Stimulated activated CD4-positive, alpha-beta T cell treated with anti-CD3 and anti-CD28 coated beads, Interleukin-1b, Interleukin-23, amount 100 ng/mL, for 1 hour (primary cell): Measurements from ENCODE around the gene KLHL29.

Experiments used
- DNase-seq, 2 donors: peaks; one replicate each; pipeline ENCODE4 v3.0.0-alpha.2; 2020; ENCODE audit warnings: low read depth in 2 of 2

The KLHL29 gene

GRCh38 chr2:23449413-23449812, 64.4 kb downstream of the KLHL29 start:
- no peak for DNase-seq

GRCh38 chr2:23449831-23450331, 64.9 kb downstream of the KLHL29 start:
- no peak for DNase-seq

- no peak for DNase-seq
Observed at GRCh38 chr2:23452372-23452771, 67.4 kb downstream of the KLHL29 start.

- no peak for DNase-seq
Observed at GRCh38 chr2:23452853-23453420, 68.0 kb downstream of the KLHL29 start.

DNA sequence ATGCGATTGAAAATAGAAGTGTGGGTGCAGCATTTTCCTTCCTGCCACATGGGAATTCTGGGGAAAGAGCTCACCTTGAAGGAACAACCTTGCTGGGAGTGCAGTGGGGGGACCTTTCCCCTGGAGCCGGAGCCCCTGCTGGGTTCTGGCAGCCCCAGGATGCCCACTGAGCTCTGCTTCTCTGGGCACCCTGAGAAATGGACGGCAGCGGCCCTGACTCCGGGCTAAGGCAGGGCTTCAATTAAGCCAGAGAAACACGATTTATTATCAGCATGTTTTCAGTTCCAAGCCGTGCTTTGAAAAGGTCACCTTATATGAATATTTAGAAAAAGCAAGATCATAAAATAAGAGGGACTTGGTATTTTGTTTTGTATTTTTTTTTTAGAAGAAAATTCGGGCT, 68.5 kb downstream of the KLHL29 start:
- DNase-seq = no peak

DNA sequence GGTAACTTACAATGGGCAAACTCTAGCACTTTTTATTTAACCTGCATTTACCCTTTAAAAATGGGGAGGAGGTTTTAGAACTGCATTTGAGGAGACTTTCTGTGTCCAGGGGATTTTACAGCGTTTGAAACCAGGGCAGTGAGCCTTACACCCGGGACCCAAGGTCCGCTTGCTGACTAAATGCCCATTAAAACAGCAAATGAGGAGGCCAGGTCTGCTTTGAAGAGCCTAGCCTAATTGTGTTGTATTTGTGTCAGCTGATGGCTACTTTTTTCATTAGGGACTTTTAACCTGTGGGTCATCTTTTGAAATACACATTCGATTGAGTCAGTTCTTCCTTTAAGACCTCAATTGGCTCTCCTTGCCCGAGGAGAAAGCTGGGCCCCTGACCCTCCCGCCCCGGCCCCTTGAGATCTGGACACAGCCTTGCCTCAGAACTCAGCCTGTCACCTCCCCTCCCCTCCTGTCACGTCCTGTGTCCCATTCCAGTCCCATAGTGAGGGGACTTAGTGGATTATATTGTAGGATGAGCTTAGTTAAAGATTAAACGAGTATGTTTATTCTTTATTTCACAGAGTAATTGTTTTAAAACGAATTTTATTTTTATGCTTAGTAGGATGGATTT, 69.0 kb downstream of the KLHL29 start:
- DNase-seq = no peak

GRCh38 chr2:23454501-23455120, 69.6 kb downstream of the KLHL29 start:
- no peak for DNase-seq

GRCh38 chr2:23456396-23456795, 71.4 kb downstream of the KLHL29 start:
- no peak for DNase-seq

GRCh38 chr2:23456881-23457760, 72.1 kb downstream of the KLHL29 start:
- no peak for DNase-seq

DNA sequence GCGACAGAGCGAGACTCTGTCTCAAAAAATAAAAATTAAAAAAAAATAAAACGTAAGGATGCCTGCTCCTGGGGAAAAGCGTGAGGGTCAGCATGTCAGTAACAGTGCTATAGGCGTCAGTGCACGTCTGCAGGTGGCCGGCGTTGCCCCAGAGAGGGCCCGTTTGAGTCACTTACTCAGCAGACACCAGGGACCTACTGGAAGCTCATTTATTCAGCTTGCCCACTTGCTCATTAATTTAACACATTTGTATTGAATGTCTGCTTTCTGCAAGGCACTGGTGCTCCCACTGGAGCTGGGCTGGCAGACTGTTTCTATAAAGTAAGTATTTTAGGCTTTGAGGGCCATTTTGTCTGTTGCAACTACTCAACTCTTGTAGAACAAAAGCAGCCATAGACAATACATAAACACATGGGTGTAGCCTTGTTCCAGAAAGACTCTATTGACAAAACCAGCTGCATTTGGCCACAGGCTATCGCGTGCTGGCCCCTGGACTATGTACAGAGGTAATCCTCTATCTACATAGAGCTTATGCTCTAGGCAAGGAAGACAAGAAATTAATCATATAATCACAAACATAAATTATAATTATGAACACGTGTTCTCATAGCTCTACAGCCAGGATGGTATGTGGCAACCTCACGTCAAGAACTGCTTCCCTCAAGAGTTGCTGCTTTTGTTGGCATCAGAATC, 73.2 kb downstream of the KLHL29 start:
- no peak for DNase-seq

GRCh38 chr2:23459032-23459431, 74.1 kb downstream of the KLHL29 start:
- no peak for DNase-seq

DNA sequence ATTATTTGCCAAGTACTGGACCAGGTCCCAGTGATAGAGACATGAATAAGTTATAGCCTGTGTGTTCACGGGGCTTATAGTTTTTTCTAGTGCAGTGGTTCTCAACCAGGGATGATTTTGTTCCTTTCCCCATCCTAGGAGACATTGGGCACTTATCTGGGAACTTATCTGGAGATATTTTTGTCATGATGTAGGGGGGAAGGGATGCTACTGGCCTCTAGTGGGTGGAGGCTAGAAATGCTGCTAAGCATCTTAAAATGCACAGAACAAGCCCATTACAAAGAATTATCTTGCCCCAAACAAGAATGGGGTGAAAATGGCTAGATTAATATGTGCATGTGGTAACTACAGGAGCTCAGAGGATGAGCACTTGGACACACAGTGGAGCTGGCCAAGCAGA, 75.2 kb downstream of the KLHL29 start:
- no peak for DNase-seq

- no peak for DNase-seq
Observed at GRCh38 chr2:23460993-23461392, 76.0 kb downstream of the KLHL29 start.

DNA sequence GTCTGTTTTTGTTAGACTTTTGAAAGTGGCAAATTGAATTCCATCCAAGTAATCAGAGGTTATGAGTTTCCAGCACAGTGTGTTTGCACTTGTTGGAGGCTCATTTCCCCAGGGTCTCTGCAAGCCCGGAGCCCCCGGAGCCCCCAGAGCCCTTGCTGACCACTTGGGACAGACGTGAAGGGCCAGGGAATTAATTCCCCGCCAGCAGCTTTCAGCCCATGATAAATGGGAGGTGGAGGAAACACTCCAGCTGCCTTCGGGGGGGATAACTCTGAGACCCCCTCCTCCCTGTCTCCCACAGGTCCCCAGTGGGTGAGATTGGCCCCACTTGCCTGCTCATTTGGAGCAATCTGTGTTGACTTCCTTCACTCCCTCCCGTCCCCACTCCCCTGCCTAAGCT, 79.2 kb downstream of the KLHL29 start:
- DNase-seq = no peak

DNA sequence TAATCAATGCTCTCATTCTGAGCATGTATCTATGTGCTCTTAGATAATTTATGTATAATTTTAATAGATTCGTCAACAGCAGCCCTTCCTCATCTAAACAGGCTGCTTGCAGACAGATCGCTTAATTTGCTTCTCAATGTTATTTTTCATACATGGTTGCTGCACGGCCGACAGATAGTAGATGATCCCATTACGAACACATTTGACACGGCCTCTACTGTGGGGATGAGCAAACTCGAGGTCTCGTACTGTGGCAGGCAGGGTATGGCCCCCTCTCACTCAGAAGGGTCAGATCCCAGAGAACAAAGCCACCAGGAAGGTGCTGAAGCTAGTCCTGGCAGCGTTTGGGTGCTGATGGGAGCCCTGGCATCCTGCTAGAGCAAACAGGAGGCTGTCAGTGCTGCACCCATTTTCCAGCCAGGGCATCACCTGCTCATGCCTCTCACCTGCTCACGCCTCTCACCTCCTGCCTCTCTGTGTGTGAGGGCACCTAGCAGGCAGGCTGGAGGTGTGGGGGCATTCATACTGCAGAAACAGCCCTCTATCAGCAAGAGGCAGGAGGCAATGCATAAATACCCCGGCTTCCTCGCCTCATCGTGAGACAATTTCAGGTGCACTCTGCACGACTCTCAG, 80.0 kb downstream of the KLHL29 start:
- DNase-seq = no peak

- no peak for DNase-seq
Observed at GRCh38 chr2:23465936-23466335, 81.0 kb downstream of the KLHL29 start.

DNA sequence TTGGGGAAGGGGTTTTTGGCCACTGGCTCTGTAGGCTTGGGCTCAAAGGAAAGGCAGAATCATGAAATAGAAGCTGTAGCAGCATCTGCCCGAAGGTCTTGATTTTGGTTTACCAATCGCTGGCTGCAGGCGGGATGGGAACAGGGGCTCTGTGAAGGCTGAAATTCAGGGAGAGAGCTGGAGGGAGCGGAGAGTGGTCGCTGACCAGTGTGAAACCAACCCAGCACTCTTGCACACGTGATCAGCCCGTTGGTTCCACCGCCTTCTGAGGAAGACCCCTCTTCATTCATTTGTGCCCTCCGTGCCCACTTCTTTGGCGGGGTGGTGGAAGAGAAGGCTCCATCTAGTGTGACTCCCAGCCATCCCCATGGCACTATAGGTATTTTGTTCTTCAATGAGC, 82.6 kb downstream of the KLHL29 start:
- DNase-seq = no peak

GRCh38 chr2:23468474-23469141, 83.6 kb downstream of the KLHL29 start:
- DNase-seq = no peak

DNA sequence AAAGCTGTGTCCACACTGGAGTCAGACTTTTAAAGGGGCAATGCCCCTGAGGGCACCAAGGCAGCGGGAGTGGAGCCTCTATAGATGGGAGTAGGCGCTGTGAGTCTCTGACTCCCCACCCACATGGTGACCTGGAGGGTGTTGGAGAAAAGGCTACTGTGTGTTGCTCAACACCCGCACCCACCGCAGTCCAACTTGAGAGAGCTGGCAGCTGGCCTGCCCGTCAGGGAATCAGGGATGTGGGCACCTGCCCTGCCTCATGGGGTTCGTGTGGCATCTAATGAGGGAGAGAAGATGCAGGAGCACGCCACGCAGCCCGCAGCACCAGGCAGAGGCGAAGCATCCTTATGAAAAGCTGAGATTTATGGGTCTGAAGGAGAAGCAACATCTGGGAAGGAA, 84.2 kb downstream of the KLHL29 start:
- no peak for DNase-seq

- no peak for DNase-seq
Observed at GRCh38 chr2:23475036-23475435, 90.1 kb downstream of the KLHL29 start.

GRCh38 chr2:23475473-23475872, 90.5 kb downstream of the KLHL29 start:
- no peak for DNase-seq
